Progenitor cell of endocrine pancreas (in vitro differentiated cells): ENCODE results near the gene SLC5A10. TPM values are rescaled to one million over a fixed set of nuclear protein-coding genes. Genes with fewer than 3 reads are reported as not detected.

ENCODE experiments used
- DNase-seq: peaks from one replicate; pipeline ENCODE4 v3.0.0; 2021; ENCODE audit warnings: low spot score; ENCODE audit not compliant: unreplicated experiment
- H3K27ac Mint-ChIP-seq: 2 replicates; pipeline ENCODE4 v1.8.0; 2021; ENCODE audit warnings: mild to moderate bottlenecking, moderate library complexity, mixed read lengths
- H3K27me3 Mint-ChIP-seq: 2 replicates; pipeline ENCODE4 v1.8.0; 2021; ENCODE audit warnings: mixed read lengths
- H3K36me3 Mint-ChIP-seq: 2 replicates; pipeline ENCODE4 v1.8.0; 2022; ENCODE audit warnings: mixed read lengths; ENCODE audit not compliant: insufficient read depth
- H3K4me1 Mint-ChIP-seq: 2 replicates; pipeline ENCODE4 v1.8.0; 2021; ENCODE audit warnings: low read depth, mixed read lengths
- H3K4me3 Mint-ChIP-seq: 2 replicates; pipeline ENCODE4 v1.8.0; 2021; ENCODE audit warnings: low read depth, mild to moderate bottlenecking, moderate library complexity, mixed read lengths
- H3K9me3 Mint-ChIP-seq: 2 replicates; pipeline ENCODE4 v1.8.0; 2021; ENCODE audit warnings: low read depth, mixed read lengths
- CTCF ChIP-seq: fragments of 200-600 bp; sonication (generic); IDR thresholded peaks from one replicate; pipeline ENCODE4 v1.5.0; 2021; ENCODE audit warnings: antibody characterized with exemption, mild to moderate bottlenecking; ENCODE audit not compliant: unreplicated experiment
- total RNA-seq: library from RNA; stranded (reverse); gene quantifications from 2 replicates; pipeline ENCODE4 v1.2.1, GENCODE V29; 2021

The SLC5A10 gene
- total RNA-seq, 1 donor from 2014 or later = not detected

- Mint-ChIP-seq H3K9me3 (no peaks in the 10 kb centered on the region), H3K4me1 (peaks cover 1% of the 10 kb centered on the region), H3K27ac (no peak overlapping the region), H3K4me3 (no peak overlapping the region), H3K36me3 (peaks cover 6% of the 10 kb centered on the region), H3K27me3 (no peaks in the 10 kb centered on the region)
- TF ChIP-seq CTCF = no peak
- no peak for DNase-seq
These were observed 35.3 kb downstream of the SLC5A10 start for GRCh38 chr17:18987230-18987610.

- H3K27ac Mint-ChIP-seq = no peak overlapping the region
- H3K9me3 Mint-ChIP-seq = no peaks in the 10 kb centered on the region
- DNase-seq = no peak
- H3K36me3 Mint-ChIP-seq = peaks cover 6% of the 10 kb centered on the region
- H3K4me3 Mint-ChIP-seq = no peak overlapping the region
- H3K27me3 Mint-ChIP-seq = no peaks in the 10 kb centered on the region
- no peaks in the 10 kb centered on the region for H3K4me1 Mint-ChIP-seq
- TF ChIP-seq CTCF = no peak
These were observed 36.0 kb downstream of the SLC5A10 start for GRCh38 chr17:18987862-18988545.

GRCh38 chr17:18988546-18989173 is 36.7 kb downstream of the SLC5A10 start:
- no peak overlapping the region for H3K27ac Mint-ChIP-seq
- no peaks in the 10 kb centered on the region for H3K4me1 Mint-ChIP-seq
- no peak for DNase-seq
- H3K9me3 Mint-ChIP-seq = no peaks in the 10 kb centered on the region
- TF ChIP-seq CTCF = no peak
- H3K27me3 Mint-ChIP-seq = no peaks in the 10 kb centered on the region
- no peak overlapping the region for H3K4me3 Mint-ChIP-seq
- peaks cover 6% of the 10 kb centered on the region for H3K36me3 Mint-ChIP-seq

- Mint-ChIP-seq H3K36me3 (peaks cover 12% of the 10 kb centered on the region), H3K4me3 (no peak overlapping the region), H3K9me3 (peaks cover 5% of the 10 kb centered on the region), H3K27ac (no peak overlapping the region), H3K4me1 (no peaks in the 10 kb centered on the region), H3K27me3 (no peaks in the 10 kb centered on the region)
- TF ChIP-seq CTCF = no peak
- no peak for DNase-seq
These were observed 38.4 kb downstream of the SLC5A10 start for GRCh38 chr17:18990331-18990730.

- TF ChIP-seq CTCF = no peak
- Mint-ChIP-seq H3K9me3 (peaks cover 10% of the 10 kb centered on the region), H3K36me3 (peaks cover 18% of the 10 kb centered on the region), H3K4me3 (no peak overlapping the region), H3K27ac (no peak overlapping the region), H3K4me1 (no peaks in the 10 kb centered on the region), H3K27me3 (no peaks in the 10 kb centered on the region)
- no peak for DNase-seq
These were observed 39.8 kb downstream of the SLC5A10 start for GRCh38 chr17:18991531-18992315.
